GM12864 (cell line): Measurements from ENCODE around the gene RAB18.

Source experiments
- DNase-seq: peaks from one replicate; pipeline ENCODE4 v3.0.0-alpha.2; 2011; ENCODE audit warnings: low read depth
- H3K4me3 ChIP-seq: 2 replicates; pipeline ENCODE4 v1.5.1; 2011; ENCODE audit warnings: mild to moderate bottlenecking, low read depth, low read length, control low read depth
- TF ChIP-seq, protein P1 (sequence below): IDR thresholded peaks from 2 replicates; pipeline ENCODE4 v1.5.1; 2011; ENCODE audit warnings: low read depth, mild to moderate bottlenecking, moderate library complexity, low read length, control low read depth, inconsistent platforms; ENCODE audit errors: missing control alignments

Gene RAB18

DNA sequence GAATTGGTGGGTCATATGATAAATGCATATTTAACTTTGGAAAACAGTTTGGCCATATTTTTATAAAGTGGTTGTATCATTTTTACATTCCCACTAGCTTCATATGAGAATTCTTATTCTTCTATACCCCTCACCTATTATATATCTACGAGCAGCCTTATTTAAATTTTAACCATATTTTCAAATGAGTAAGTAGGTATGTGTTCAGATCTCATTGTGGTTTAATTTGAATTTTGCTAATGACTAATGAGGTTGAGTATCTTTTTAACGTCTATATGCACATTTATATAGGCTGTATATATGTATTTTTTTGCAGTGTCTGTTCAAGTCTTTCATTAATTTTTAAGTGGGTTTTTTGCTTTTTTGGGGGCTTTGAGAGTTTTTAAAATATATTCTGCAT, 14.2 kb downstream of the RAB18 start:
- H3K4me3 ChIP-seq, result no peak overlapping the region
- TF ChIP-seq, protein P1, sequence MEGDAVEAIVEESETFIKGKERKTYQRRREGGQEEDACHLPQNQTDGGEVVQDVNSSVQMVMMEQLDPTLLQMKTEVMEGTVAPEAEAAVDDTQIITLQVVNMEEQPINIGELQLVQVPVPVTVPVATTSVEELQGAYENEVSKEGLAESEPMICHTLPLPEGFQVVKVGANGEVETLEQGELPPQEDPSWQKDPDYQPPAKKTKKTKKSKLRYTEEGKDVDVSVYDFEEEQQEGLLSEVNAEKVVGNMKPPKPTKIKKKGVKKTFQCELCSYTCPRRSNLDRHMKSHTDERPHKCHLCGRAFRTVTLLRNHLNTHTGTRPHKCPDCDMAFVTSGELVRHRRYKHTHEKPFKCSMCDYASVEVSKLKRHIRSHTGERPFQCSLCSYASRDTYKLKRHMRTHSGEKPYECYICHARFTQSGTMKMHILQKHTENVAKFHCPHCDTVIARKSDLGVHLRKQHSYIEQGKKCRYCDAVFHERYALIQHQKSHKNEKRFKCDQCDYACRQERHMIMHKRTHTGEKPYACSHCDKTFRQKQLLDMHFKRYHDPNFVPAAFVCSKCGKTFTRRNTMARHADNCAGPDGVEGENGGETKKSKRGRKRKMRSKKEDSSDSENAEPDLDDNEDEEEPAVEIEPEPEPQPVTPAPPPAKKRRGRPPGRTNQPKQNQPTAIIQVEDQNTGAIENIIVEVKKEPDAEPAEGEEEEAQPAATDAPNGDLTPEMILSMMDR, result no peak
- no peak for DNase-seq

DNA sequence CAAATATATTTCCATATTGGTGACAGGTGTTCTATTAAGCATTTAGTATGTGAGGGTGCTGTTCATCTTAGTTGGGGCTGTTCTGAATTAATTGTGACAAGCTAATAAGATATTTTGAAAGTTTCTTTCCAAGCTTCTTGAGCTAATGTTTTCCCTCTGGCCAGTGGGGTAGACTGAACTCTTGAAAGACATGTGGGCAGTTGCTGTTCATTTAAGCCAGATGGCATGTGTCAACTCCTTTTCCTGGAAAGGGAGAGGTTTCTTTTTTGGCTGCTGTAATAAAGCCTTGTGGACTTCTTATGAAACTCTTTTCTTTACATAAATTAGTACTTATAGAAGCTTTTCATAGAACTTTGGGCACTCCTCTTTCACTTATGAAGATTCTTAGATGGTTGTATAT, 21.7 kb downstream of the RAB18 start:
- H3K4me3 ChIP-seq, result no peak overlapping the region
- no peak for DNase-seq
- TF ChIP-seq, protein P1, result no peak

DNA sequence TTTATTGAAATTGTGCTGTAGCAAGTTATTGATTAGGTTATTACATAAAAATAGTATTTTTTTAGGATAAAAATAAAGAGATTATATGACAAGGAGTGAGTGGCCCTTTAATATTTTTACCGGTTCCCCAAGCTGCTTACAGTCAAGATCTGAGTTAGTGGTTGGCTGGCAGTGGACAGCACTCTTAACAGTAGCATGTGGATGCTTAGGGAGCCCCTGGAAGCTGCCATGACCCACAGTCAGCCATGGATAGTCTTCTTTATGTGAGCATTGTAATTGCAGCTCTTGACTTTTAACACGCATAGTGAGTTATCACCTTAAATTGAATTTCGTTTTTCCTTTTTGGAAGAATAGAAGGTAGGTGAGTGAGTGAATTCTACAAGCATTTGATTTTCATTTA, 22.1 kb downstream of the RAB18 start:
- no peak overlapping the region for H3K4me3 ChIP-seq
- no peak for DNase-seq

DNA sequence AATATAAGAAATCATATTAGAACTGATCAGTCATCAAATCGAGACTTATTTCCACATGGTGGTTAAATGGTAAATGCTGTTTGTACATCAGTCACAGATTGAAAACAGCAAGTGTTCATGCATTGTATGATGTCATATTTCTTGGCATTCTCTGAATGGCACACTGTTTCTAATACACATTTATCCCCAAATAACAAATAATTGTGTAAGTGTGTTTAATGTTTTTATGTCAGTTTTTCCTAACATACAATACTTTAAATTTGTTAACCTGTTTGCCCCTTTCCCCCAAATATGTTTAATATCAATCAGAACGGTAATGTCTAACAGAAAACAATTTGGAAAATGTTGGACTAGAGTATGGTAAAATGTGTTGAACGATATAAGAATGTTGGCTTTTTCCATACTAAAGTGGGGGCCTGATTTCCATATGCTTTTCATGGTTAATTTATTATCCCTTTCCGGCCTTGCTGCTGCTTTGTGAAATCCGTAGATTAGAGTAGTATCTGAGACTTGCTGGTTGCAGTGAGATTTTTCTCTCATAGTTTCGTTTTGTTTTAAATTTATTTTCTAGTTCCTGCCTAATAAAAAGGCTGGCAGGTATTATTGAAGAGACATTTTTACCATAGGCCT, 23.7 kb downstream of the RAB18 start:
- no peak overlapping the region for H3K4me3 ChIP-seq
- TF ChIP-seq, protein P1, result no peak
- DNase-seq, result no peak

More for the DNA sequence above, 22.1 kb downstream of the RAB18 start:
- TF ChIP-seq, protein P1, result no peak

DNA sequence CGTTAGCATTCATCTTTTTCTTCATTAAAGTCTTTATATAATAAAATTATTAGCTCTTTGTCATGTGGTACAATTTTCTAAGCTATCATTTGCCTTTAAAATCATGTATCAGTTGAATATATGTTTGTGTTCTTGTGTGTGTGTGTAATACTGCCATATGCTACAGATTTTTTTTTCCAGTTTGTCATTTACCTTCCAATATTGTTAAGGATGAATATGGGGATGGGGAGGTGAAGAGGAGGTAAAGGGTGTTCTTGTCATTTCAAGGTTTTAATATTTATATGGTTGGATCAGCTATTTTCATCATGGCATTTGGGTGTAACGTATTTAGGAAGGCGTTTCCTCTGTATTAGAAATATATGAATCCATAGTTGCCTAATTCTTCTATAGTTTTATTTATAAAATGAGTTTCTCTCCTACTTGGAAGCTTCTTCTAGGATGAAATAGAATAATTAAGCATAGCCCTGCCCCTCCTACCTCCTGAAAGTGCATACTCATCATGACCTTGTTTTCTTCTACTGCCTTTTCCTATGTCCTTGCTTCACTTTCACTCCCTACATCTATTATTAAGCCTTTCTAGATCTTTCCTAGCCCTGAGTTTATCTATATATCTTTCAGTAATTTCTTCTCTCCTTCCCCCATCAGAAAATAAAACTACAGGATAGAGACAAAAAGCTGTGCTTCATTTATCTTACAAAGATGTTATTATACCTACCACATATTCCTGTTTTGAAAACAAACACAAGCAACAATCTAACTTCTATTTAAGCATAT, 25.1 kb downstream of the RAB18 start:
- TF ChIP-seq, protein P1, result no peak
- no peak overlapping the region for H3K4me3 ChIP-seq
- DNase-seq, result no peak

DNA sequence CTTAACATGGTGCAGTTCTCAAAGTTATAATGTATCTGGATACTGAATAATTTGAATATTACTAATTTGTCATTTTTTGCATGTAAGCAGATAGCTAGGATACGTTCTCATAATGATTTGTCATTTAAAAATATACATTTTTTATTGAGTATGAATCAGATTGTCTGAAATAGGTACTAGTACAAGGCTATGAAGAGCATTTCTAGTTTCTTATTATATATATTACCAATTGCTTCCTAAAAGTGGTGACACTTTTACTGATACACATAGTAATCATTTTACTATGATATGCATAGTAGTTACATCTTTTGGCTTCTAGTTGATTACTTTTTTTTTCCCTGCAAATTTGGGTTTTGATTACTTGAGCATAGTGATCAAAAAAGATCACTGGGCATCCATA, 26.4 kb downstream of the RAB18 start:
- no peak for DNase-seq
- TF ChIP-seq, protein P1, result no peak
- no peak overlapping the region for H3K4me3 ChIP-seq
